ENCODE measurements around the gene GOLGA6L7. TPM values are rescaled to one million over a fixed set of nuclear protein-coding genes. Genes with fewer than 3 reads are reported as not detected.

Gene GOLGA6L7
- total and polyA plus RNA-seq, 2 of the 4 experiments (the other 2 are of a cell fraction): not detected

DNA sequence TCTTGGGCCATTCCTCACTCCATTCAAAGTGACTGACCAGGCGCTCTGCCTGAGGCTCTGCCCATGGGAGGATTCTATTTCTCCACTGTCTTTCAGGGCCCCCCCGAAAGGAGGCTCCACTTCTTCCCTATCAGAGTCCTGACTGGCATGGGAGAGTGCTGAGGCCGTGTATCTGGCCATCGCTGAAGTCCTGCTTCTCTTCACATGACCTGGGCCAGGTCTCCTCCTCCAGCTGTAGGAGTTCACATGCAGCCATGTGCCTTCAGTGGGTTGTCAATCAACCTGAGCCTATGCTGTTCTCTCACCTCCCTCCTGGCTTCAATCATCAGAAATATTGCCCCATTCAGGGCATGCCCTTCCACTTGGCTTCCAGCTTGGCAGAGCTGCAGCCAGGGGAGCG, 24.6 kb upstream of the GOLGA6L7 start:
- BruUV-seq (replicated peaks): no TSS peak
- Histone ChIP-seq H3K4me2 (ENCODE audit: low read depth, low read length) (no peak overlapping the region), H2BK15ac (ENCODE audit: low read depth, low read length) (no peak overlapping the region), H3K14ac (replicated peaks; ENCODE audit: low read depth, low read length) (no peak overlapping the region), H2AK5ac (ENCODE audit: low read depth, low read length) (no peak overlapping the region), H2BK120ac (ENCODE audit: low read depth, low read length) (no peak overlapping the region), H3K27me3 (ENCODE audit: control insufficient read depth, insufficient read depth, low read length) (peaks cover 2% of the 10 kb centered on the region; the same call in 1 of the 2 replicates), H3K18ac (ENCODE audit: low read depth, low read length) (no peak overlapping the region), H3K9ac (ENCODE audit: low read depth, low read length) (no peak overlapping the region), H4K5ac (ENCODE audit: low read depth, low read length) (no peak overlapping the region), H3K36me3 (ENCODE audit: control insufficient read depth, insufficient read depth, low read length) (no peaks in the 10 kb centered on the region), H3K23ac (ENCODE audit: low read depth, low read length) (no peak overlapping the region), H4K91ac (ENCODE audit: insufficient read depth, low read depth, low read length) (no peak overlapping the region), H2BK20ac (ENCODE audit: low read depth, low read length) (no peak overlapping the region), H4K20me1 (ENCODE audit: insufficient read depth, low read length) (no peaks in the 10 kb centered on the region), H3K27ac (ENCODE audit: insufficient read depth, low read length) (no peak overlapping the region), H3K4ac (ENCODE audit: low read depth, low read length) (no peak overlapping the region), H3K79me1 (ENCODE audit: low read depth in 1 of 2, low read length in 2 of 2) (no peaks in the 10 kb centered on the region), H3K4me3 (ENCODE audit: insufficient read depth, low read depth, low read length) (no peak overlapping the region), H2AFZ (replicated peaks; ENCODE audit: low read length, poor library complexity) (no peak overlapping the region), H2BK5ac (ENCODE audit: low read depth, low read length, poor library complexity, severe bottlenecking) (no peak overlapping the region), H4K8ac (ENCODE audit: low read depth in 2 of 2, low read length in 2 of 2) (no peak overlapping the region), H3K56ac (ENCODE audit: extremely low read depth, insufficient read depth, low read length) (no peak overlapping the region), H3K4me1 (ENCODE audit: control insufficient read depth, insufficient read depth, low read length) (no peaks in the 10 kb centered on the region; the same call in 1 of the 2 replicates), H3K9me1 (ENCODE audit: insufficient read depth, low read length) (no peaks in the 10 kb centered on the region; the same call in 1 of the 2 replicates), H2AK9ac (replicated peaks; ENCODE audit: low read depth, low read length, poor library complexity) (no peak overlapping the region), H3K9me3 (ENCODE audit: control insufficient read depth, insufficient read depth, low read length) (no peaks in the 10 kb centered on the region; the same call in none of the 2 replicates)
- WGBS, 2 experiments (ENCODE audit: extremely low coverage in 2 of 2, insufficient read length in 1 of 2): 57% methylated on average over 1 of the region's 5 CpGs; no CpG with 5 or more reads in 1 of the 2 experiments
- no peak for DNase-seq
- no peak for TF ChIP-seq SMC3 (IDR thresholded peaks at IDR 0.05; ENCODE audit: low read depth, low read length)
- TF ChIP-seq, protein P1, sequence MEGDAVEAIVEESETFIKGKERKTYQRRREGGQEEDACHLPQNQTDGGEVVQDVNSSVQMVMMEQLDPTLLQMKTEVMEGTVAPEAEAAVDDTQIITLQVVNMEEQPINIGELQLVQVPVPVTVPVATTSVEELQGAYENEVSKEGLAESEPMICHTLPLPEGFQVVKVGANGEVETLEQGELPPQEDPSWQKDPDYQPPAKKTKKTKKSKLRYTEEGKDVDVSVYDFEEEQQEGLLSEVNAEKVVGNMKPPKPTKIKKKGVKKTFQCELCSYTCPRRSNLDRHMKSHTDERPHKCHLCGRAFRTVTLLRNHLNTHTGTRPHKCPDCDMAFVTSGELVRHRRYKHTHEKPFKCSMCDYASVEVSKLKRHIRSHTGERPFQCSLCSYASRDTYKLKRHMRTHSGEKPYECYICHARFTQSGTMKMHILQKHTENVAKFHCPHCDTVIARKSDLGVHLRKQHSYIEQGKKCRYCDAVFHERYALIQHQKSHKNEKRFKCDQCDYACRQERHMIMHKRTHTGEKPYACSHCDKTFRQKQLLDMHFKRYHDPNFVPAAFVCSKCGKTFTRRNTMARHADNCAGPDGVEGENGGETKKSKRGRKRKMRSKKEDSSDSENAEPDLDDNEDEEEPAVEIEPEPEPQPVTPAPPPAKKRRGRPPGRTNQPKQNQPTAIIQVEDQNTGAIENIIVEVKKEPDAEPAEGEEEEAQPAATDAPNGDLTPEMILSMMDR (conservative IDR thresholded peaks at IDR 0.05; ENCODE audit: low read depth, low read length): no peak
- no peak for TF ChIP-seq RFX5 (IDR thresholded peaks at IDR 0.05; ENCODE audit: low read depth, low read length)
- TF ChIP-seq, protein P2, sequence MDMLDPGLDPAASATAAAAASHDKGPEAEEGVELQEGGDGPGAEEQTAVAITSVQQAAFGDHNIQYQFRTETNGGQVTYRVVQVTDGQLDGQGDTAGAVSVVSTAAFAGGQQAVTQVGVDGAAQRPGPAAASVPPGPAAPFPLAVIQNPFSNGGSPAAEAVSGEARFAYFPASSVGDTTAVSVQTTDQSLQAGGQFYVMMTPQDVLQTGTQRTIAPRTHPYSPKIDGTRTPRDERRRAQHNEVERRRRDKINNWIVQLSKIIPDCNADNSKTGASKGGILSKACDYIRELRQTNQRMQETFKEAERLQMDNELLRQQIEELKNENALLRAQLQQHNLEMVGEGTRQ (IDR thresholded peaks at IDR 0.05; ENCODE audit: low read depth, low read length): no peak
- ChIA-PET POLR2A (ENCODE audit: unreplicated experiment) (no interaction called here), CTCF (no interaction called here)
- no peak for ATAC-seq (ENCODE audit: low read depth)
- dilution Hi-C loops (cut with HindIII; ENCODE audit: low sequenced_read_pairs, unreplicated experiment): no loop called here
- intact Hi-C loops (cut with micrococcal nuclease): no loop called here
- in situ Hi-C loops (cut with MboI; ENCODE audit: low sequenced_read_pairs): no loop called here

Measured in IMR-90 (cell line).